Measurements from ENCODE around the gene KDR.

The KDR gene

GRCh38 chr4:55074386-55074785 lies 51.0 kb downstream of the KDR start:
- H3K27ac ChIP-seq, result no peak overlapping the region
- TF ChIP-seq ZFX (IDR thresholded peaks at IDR 0.05), result no peak
- TF ChIP-seq CTCF (conservative IDR thresholded peaks at IDR 0.05), result no peak

GRCh38 chr4:55071951-55072350 lies 53.4 kb downstream of the KDR start:
- TF ChIP-seq CTCF (conservative IDR thresholded peaks at IDR 0.05) (no peak), ZFX (IDR thresholded peaks at IDR 0.05) (no peak)
- no peak overlapping the region for H3K27ac ChIP-seq

DNA sequence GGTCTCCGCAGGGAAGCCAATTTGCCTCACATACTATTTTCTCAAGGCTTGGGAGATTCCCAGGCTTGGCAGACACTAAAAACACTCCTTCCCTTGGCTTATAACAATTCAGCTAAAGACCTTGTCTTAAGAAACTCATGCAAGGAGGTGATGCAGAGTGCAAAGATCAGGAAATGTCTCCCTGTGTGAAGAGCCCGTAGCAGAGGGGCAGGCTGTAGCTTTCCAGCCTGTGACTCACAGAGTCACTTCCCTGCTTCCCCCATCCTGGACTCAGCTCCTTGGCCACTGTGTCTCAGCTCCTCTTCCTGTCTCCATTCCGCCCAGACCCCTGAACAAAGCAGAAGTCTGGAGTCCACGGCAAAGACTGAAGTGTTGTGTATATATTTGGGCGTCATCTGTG lies 56.1 kb downstream of the KDR start:
- no peak overlapping the region for H3K27ac ChIP-seq
- TF ChIP-seq ZFX (IDR thresholded peaks at IDR 0.05) (no peak), CTCF (conservative IDR thresholded peaks at IDR 0.05) (no peak)

DNA sequence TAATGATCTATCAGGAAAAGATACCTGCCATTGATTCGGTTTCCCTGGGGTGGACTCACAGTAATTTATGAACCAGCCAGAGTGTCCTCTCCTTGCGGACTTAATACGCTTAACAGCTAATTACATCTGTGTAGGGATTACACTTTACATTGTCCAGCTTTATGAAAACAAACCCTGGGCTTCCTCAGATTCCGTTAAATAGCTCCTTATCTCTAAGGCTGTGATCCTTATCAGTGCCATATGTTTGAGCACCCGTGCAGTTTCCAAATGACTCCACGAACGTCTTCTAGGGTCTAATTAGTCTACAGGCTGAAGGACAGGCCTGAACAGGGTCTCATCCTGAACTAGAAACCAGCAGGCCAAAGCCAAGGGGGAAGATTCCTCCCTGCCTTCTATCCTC lies 56.9 kb downstream of the KDR start:
- H3K27ac ChIP-seq, result no peak overlapping the region
- TF ChIP-seq ZFX (IDR thresholded peaks at IDR 0.05), result no peak
- TF ChIP-seq CTCF (conservative IDR thresholded peaks at IDR 0.05), result no peak

GRCh38 chr4:55066018-55066417 lies 59.4 kb downstream of the KDR start:
- no peak for TF ChIP-seq ZFX (IDR thresholded peaks at IDR 0.05)
- no peak overlapping the region for H3K27ac ChIP-seq

DNA sequence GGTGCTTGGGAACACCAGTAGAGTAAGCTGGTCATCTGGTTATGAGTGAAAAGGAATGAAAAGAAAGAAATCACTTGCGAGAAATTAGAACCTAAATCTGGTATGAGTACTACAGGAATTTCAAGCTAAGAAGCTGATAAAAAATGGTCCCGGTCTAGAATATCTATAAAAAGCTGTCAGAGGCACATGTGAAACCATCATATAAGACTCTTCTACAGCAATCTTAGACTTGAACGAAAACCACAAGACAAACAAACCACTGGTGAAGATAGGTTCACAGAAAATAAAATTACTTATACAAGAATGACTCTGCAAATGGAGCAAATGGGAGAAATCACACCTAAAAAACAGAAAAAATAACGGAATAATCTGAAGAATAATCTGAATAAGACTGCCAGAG lies 69.9 kb downstream of the KDR start:
- TF ChIP-seq CTCF (conservative IDR thresholded peaks at IDR 0.05), result no peak
- TF ChIP-seq ZFX (IDR thresholded peaks at IDR 0.05), result no peak
- no peak overlapping the region for H3K27ac ChIP-seq

DNA sequence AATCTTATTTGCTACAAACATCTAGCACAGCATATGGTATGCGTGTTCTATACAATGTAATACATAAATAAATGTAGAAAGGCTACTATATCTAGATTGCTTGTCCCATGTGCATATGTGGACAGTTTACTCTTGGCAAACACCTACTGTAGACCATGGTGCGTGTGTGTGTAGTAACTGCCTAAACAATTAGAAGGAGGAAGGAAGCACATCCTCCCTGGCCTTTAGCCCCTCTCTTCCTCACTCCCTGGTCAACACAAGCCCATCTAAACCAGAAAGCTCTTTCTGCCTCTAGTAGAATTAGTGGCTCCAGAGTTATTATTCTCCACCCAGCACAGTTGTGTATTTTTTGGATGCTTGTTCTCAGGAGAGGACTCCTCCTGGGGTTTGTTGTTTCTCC lies 73.9 kb downstream of the KDR start:
- TF ChIP-seq ZFX (IDR thresholded peaks at IDR 0.05) (no peak), CTCF (conservative IDR thresholded peaks at IDR 0.05) (no peak)
- H3K27ac ChIP-seq, result no peak overlapping the region

- H3K27ac ChIP-seq, result no peak overlapping the region
- TF ChIP-seq ZFX (IDR thresholded peaks at IDR 0.05) (no peak), CTCF (conservative IDR thresholded peaks at IDR 0.05) (no peak)
These were observed 74.9 kb downstream of the KDR start for GRCh38 chr4:55050418-55050950.
